B cell (primary cell): Measurements from ENCODE around the gene MUTYH.

ENCODE experiments used
- EZH2 ChIP-seq: IDR thresholded peaks from 2 replicates; pipeline ENCODE4 v1.6.1; 2012; ENCODE audit warnings: borderline replicate concordance, low read depth, mild to moderate bottlenecking, moderate library complexity, low read length; ENCODE audit not compliant: insufficient read depth, poor library complexity, severe bottlenecking
- TF ChIP-seq, protein P1 (sequence below): fragments of 200-600 bp; IDR thresholded peaks from one replicate; pipeline ENCODE4 v1.8.0; 2022; ENCODE audit warnings: antibody characterized with exemption, mild to moderate bottlenecking

DNA sequence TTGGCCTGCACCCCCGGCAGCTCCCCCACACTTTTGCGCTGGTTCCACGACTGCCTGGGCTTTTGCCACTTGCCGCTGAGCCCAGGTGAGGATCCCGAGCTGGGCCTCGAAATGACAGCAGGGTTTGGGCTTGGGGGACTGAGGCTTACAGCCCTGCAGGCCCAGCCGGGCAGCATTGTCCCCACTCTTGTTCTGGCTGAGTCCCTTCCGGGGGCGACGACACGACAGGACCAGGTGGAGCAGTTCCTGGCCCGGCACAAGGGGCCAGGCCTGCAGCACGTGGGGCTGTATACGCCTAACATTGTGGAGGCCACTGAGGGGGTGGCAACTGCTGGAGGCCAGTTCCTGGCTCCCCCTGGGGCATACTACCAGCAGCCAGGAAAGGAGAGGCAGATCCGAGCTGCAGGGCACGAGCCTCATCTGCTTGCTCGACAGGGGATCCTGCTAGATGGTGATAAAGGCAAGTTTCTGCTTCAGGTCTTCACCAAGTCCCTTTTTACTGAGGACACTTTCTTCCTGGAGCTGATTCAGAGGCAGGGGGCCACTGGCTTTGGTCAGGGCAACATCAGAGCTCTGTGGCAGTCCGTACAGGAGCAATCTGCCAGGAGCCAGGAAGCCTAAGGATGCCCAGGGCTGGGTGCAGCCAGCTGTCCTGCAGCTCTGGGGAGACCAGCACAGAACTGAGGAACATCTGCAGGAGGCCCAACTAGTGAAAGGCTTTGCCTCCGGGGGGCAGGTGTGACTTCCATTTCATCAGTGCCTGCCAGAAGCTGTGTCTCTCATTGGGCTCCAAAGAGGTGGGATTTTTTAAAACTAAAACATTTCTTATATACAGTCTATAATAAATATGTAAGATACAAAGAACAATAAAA lies 12.4 kb downstream of the MUTYH start:
- TF ChIP-seq, protein P1, sequence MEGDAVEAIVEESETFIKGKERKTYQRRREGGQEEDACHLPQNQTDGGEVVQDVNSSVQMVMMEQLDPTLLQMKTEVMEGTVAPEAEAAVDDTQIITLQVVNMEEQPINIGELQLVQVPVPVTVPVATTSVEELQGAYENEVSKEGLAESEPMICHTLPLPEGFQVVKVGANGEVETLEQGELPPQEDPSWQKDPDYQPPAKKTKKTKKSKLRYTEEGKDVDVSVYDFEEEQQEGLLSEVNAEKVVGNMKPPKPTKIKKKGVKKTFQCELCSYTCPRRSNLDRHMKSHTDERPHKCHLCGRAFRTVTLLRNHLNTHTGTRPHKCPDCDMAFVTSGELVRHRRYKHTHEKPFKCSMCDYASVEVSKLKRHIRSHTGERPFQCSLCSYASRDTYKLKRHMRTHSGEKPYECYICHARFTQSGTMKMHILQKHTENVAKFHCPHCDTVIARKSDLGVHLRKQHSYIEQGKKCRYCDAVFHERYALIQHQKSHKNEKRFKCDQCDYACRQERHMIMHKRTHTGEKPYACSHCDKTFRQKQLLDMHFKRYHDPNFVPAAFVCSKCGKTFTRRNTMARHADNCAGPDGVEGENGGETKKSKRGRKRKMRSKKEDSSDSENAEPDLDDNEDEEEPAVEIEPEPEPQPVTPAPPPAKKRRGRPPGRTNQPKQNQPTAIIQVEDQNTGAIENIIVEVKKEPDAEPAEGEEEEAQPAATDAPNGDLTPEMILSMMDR = no peak
- no peak for TF ChIP-seq EZH2
